Measurements from ENCODE around the gene USP43.

The USP43 gene

DNA sequence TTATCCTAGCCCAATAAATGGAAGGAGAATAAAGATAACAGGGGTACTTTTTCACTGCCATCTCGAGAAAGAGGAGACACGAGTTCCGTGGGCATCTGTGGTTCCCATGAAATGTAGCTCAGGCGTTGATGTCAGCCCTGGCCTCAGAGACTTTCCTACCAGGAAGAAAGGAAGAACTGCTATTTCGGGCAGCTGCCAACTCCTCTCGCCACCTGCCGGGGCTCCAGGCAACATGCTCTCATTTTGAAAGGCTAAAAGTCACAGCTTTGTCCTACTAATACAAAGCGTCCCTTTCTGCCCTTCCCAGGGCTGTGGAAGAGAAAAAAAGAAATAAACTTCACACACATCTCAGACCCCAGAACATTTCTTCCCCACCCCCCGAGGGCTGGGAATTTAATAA, 80.3 kb downstream of the USP43 start:
- Histone ChIP-seq H3K4me3 (ENCODE audit: low read depth in 1 of 2, low read length in 2 of 2) (no peak overlapping the region), H3K9ac (ENCODE audit: low read depth, low read length) (no peak overlapping the region), H4K20me1 (ENCODE audit: insufficient read depth, low read length) (no peaks in the 10 kb centered on the region), H3K4me2 (ENCODE audit: insufficient read depth, low read length) (no peak overlapping the region), H3K9me3 (ENCODE audit: insufficient read depth, low read length, severe bottlenecking) (no peaks in the 10 kb centered on the region), H3K27me3 (ENCODE audit: insufficient read depth, low read length, poor library complexity) (no peaks in the 10 kb centered on the region), H3K36me3 (ENCODE audit: insufficient read depth, low read length) (no peaks in the 10 kb centered on the region), H3K27ac (ENCODE audit: low read length) (no peak overlapping the region), H3K79me2 (ENCODE audit: insufficient read depth, low read length) (no peaks in the 10 kb centered on the region), H2AFZ (ENCODE audit: low read depth, low read length) (no peak overlapping the region), H3K4me1 (ENCODE audit: insufficient read depth, low read length) (no peaks in the 10 kb centered on the region)
- DNase-seq (no peak), ATAC-seq (ENCODE audit: insufficient read depth, low read depth) (no peak)
- TF ChIP-seq CTCF (IDR thresholded peaks at IDR 0.05; ENCODE audit: borderline replicate concordance, extremely low read depth, low read length, poor library complexity, severe bottlenecking) (no peak), EZH2 (IDR thresholded peaks at IDR 0.05; ENCODE audit: borderline replicate concordance, low read depth, low read length, severe bottlenecking) (no peak)

- H3K27me3 ChIP-seq (ENCODE audit: insufficient read depth, low read length, poor library complexity), result no peaks in the 10 kb centered on the region
- DNase-seq (no peak), ATAC-seq (ENCODE audit: insufficient read depth, low read depth) (no peak)
- TF ChIP-seq CTCF (IDR thresholded peaks at IDR 0.05; ENCODE audit: borderline replicate concordance, extremely low read depth, low read length, poor library complexity, severe bottlenecking) (no peak), EZH2 (IDR thresholded peaks at IDR 0.05; ENCODE audit: borderline replicate concordance, low read depth, low read length, severe bottlenecking) (no peak)
- no peaks in the 10 kb centered on the region for H3K79me2 ChIP-seq (ENCODE audit: insufficient read depth, low read length)
- H3K27ac ChIP-seq (ENCODE audit: low read length), result no peak overlapping the region
- no peak overlapping the region for H3K4me3 ChIP-seq (ENCODE audit: low read depth in 1 of 2, low read length in 2 of 2)
- no peaks in the 10 kb centered on the region for H3K4me1 ChIP-seq (ENCODE audit: insufficient read depth, low read length)
- H3K9ac ChIP-seq (ENCODE audit: low read depth, low read length), result no peak overlapping the region
- no peaks in the 10 kb centered on the region for H4K20me1 ChIP-seq (ENCODE audit: insufficient read depth, low read length)
- H2AFZ ChIP-seq (ENCODE audit: low read depth, low read length), result no peak overlapping the region
- H3K36me3 ChIP-seq (ENCODE audit: insufficient read depth, low read length), result no peaks in the 10 kb centered on the region
- H3K9me3 ChIP-seq (ENCODE audit: insufficient read depth, low read length, severe bottlenecking), result no peaks in the 10 kb centered on the region
- no peak overlapping the region for H3K4me2 ChIP-seq (ENCODE audit: insufficient read depth, low read length)
Observed at GRCh38 chr17:9726291-9726690, 81.0 kb downstream of the USP43 start.

- H3K27me3 ChIP-seq (ENCODE audit: insufficient read depth, low read length, poor library complexity), result no peaks in the 10 kb centered on the region
- H3K27ac ChIP-seq (ENCODE audit: low read length), result no peak overlapping the region
- H3K9ac ChIP-seq (ENCODE audit: low read depth, low read length), result no peak overlapping the region
- H3K9me3 ChIP-seq (ENCODE audit: insufficient read depth, low read length, severe bottlenecking), result no peaks in the 10 kb centered on the region
- no peak for DNase-seq
- no peak overlapping the region for H2AFZ ChIP-seq (ENCODE audit: low read depth, low read length)
- no peaks in the 10 kb centered on the region for H3K4me1 ChIP-seq (ENCODE audit: insufficient read depth, low read length)
- no peaks in the 10 kb centered on the region for H3K79me2 ChIP-seq (ENCODE audit: insufficient read depth, low read length)
- TF ChIP-seq CTCF (IDR thresholded peaks at IDR 0.05; ENCODE audit: borderline replicate concordance, extremely low read depth, low read length, poor library complexity, severe bottlenecking) (no peak), EZH2 (IDR thresholded peaks at IDR 0.05; ENCODE audit: borderline replicate concordance, low read depth, low read length, severe bottlenecking) (no peak)
- H3K4me2 ChIP-seq (ENCODE audit: insufficient read depth, low read length), result no peak overlapping the region
- no peak for ATAC-seq (ENCODE audit: insufficient read depth, low read depth)
- H3K4me3 ChIP-seq (ENCODE audit: low read depth in 1 of 2, low read length in 2 of 2), result no peak overlapping the region
- no peaks in the 10 kb centered on the region for H3K36me3 ChIP-seq (ENCODE audit: insufficient read depth, low read length)
- H4K20me1 ChIP-seq (ENCODE audit: insufficient read depth, low read length), result no peaks in the 10 kb centered on the region
Observed at GRCh38 chr17:9728005-9728404, 82.7 kb downstream of the USP43 start.

DNA sequence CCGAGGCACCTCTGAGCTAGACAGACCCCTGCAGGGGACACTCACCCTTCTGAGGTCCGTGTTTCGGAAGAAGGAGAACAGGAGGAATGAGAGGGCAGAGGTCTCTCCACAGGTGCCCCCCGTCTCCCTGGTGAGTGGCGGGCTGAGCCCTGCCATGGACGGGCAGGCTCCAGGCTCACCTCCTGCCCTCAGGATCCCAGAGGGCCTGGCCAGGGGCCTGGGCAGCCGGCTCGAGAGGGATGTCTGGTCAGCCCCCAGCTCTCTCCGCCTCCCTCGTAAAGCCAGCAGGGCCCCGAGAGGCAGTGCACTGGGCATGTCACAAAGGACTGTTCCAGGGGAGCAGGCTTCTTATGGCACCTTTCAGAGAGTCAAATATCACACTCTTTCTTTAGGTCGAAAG, 83.2 kb downstream of the USP43 start:
- no peak overlapping the region for H2AFZ ChIP-seq (ENCODE audit: low read depth, low read length)
- DNase-seq, result no peak
- H3K4me2 ChIP-seq (ENCODE audit: insufficient read depth, low read length), result no peak overlapping the region
- no peaks in the 10 kb centered on the region for H3K79me2 ChIP-seq (ENCODE audit: insufficient read depth, low read length)
- ATAC-seq (ENCODE audit: insufficient read depth, low read depth), result no peak
- H3K36me3 ChIP-seq (ENCODE audit: insufficient read depth, low read length), result no peaks in the 10 kb centered on the region
- no peak overlapping the region for H3K9ac ChIP-seq (ENCODE audit: low read depth, low read length)
- no peak overlapping the region for H3K4me3 ChIP-seq (ENCODE audit: low read depth in 1 of 2, low read length in 2 of 2)
- H3K27ac ChIP-seq (ENCODE audit: low read length), result no peak overlapping the region
- no peaks in the 10 kb centered on the region for H3K4me1 ChIP-seq (ENCODE audit: insufficient read depth, low read length)
- no peaks in the 10 kb centered on the region for H3K9me3 ChIP-seq (ENCODE audit: insufficient read depth, low read length, severe bottlenecking)
- no peak for TF ChIP-seq EZH2 (IDR thresholded peaks at IDR 0.05; ENCODE audit: borderline replicate concordance, low read depth, low read length, severe bottlenecking)
- TF ChIP-seq CTCF (IDR thresholded peaks at IDR 0.05; ENCODE audit: borderline replicate concordance, extremely low read depth, low read length, poor library complexity, severe bottlenecking), result no peak
- H4K20me1 ChIP-seq (ENCODE audit: insufficient read depth, low read length), result no peaks in the 10 kb centered on the region
- H3K27me3 ChIP-seq (ENCODE audit: insufficient read depth, low read length, poor library complexity), result no peaks in the 10 kb centered on the region
